Right lobe of liver (tissue), 4 donors: ENCODE measurements around the gene KIAA2012.

ENCODE experiments used
- POLR2A ChIP-seq: fragments of 450-650 bp; IDR thresholded peaks from one replicate; pipeline ENCODE4 v1.6.1; 2017; ENCODE audit warnings: antibody characterized with exemption, mild to moderate bottlenecking
- TF ChIP-seq, protein P1 (sequence below), 4 donors: fragments of 200-600 bp in 3 of 4; fragments of 450-650 bp in 1 of 4; IDR thresholded peaks; one replicate each; pipeline versions ENCODE4 v1.5.1 to v1.8.0; 2016 to 2022; ENCODE audit warnings: antibody characterized with exemption in 4 of 4, mild to moderate bottlenecking in 2 of 4
- donor health status: DM: no; HTN: no; CAD: no.
- donor health status: DM: no; HTN: no; CAD: no.
- donor health status: DM: no; HTN: yes; CAD: no.

DNA sequence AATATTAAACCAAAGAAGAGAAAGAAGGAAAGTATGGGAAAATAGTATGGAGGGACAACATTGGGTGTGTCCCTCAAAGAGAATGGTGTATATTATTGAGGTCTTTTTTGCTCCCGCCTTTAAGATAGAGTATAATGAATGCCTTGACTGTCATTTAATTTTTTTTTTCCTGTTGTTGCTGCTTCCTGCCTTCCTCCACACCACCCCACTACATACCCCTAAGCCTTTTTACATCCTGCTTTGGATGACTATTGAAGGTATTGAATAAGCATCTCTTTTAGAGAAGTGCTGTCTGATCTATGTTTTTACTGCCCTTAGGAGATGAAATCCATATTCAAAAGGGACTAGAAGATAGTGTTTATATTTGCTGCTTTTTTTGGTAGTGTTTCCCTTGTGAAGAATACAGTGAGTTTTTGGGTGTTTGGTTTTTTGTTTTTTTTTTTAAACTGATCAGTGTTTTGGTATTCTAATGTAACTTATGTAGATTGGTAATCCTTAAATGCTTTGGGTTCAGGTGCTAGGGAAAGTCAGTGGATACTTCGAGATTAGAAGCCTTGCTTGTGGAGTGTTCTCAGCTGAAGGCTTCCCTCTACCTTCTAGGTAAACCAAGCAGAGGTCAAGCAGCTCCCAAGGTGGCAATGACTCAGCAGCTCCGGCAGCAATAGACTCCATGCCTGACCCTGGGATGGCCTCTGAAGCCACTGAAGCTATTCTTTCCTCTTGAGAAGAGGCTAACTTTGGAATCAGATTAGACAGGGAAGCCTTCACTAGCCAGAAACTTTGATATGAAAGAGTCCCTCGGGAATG, 34.4 kb upstream of the KIAA2012 start:
- TF ChIP-seq, protein P1, sequence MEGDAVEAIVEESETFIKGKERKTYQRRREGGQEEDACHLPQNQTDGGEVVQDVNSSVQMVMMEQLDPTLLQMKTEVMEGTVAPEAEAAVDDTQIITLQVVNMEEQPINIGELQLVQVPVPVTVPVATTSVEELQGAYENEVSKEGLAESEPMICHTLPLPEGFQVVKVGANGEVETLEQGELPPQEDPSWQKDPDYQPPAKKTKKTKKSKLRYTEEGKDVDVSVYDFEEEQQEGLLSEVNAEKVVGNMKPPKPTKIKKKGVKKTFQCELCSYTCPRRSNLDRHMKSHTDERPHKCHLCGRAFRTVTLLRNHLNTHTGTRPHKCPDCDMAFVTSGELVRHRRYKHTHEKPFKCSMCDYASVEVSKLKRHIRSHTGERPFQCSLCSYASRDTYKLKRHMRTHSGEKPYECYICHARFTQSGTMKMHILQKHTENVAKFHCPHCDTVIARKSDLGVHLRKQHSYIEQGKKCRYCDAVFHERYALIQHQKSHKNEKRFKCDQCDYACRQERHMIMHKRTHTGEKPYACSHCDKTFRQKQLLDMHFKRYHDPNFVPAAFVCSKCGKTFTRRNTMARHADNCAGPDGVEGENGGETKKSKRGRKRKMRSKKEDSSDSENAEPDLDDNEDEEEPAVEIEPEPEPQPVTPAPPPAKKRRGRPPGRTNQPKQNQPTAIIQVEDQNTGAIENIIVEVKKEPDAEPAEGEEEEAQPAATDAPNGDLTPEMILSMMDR (IDR thresholded peaks at IDR 0.05), result no peak
- TF ChIP-seq POLR2A, result no peak
